BE2C (cell line): ENCODE results near the gene RANBP10.

Experiments used
- DNase-seq: peaks from one replicate; pipeline ENCODE4 v3.0.0-alpha.2; 2020
- H3K27me3 ChIP-seq: fragments of 250-450 bp; sonication (Bioruptor Pico); 2 replicates; pipeline ENCODE4 v1.5.1; 2020; ENCODE audit warnings: mild to moderate bottlenecking
- H3K36me3 ChIP-seq: fragments of 250-450 bp; sonication (Bioruptor Pico); 2 replicates; pipeline ENCODE4 v1.5.1; 2020; ENCODE audit warnings: mild to moderate bottlenecking
- H3K4me1 ChIP-seq: fragments of 250-450 bp; sonication (Bioruptor Pico); 2 replicates; pipeline ENCODE4 v1.5.1; 2020
- H3K4me3 ChIP-seq: 2 replicates; pipeline ENCODE4 v1.5.1; 2011; ENCODE audit warnings: low read depth, low read length
- H3K9me3 ChIP-seq: fragments of 250-450 bp; sonication (Bioruptor Pico); 2 replicates; pipeline ENCODE4 v1.5.1; 2020
- CTCF ChIP-seq: IDR thresholded peaks from 2 replicates; pipeline ENCODE4 v1.5.1; 2012; ENCODE audit warnings: mild to moderate bottlenecking, low read depth, low read length

Gene RANBP10

DNA sequence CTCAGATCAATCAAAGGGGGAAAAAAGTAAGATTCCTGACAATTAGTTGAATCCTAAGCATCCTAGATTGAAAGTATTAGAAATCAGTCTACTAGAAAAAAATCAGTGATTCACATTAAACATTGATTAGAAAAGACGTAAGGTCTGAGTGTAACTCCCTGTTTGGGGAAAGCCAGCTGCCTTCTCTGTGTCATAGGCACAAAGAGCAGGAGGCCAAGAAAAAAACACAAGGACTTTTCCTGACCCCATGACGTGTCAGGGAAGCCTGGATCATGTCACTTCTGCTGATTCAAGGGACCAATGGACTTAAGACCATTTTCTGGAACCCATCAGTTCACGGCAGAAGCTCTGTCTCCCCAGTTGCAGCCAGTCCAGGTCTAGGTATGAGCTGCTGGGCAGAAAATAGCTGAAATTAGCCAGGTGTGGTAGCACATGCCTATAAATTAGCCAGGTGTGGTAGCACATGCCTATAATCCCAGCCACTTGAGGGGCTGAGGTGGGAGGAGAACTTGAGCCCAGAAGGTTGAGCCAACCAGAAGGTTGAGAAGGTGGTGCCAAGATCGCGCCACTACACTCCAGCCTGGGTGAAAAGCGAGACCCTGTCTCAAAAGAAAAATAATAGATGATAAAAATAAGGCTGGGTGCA lies 35.9 kb downstream of the RANBP10 start:
- Histone ChIP-seq H3K9me3 (no peaks in the 10 kb centered on the region), H3K27me3 (no peaks in the 10 kb centered on the region), H3K4me3 (no peak overlapping the region), H3K36me3 (no peaks in the 10 kb centered on the region; the same call in 1 of the 2 replicates), H3K4me1 (no peaks in the 10 kb centered on the region)
- no peak for TF ChIP-seq CTCF
- DNase-seq = no peak

GRCh38 chr16:67767953-67768352 lies 38.4 kb downstream of the RANBP10 start:
- no peak for TF ChIP-seq CTCF
- Histone ChIP-seq H3K4me3 (no peak overlapping the region), H3K36me3 (no peaks in the 10 kb centered on the region; the same call in 1 of the 2 replicates), H3K9me3 (no peaks in the 10 kb centered on the region), H3K4me1 (no peaks in the 10 kb centered on the region), H3K27me3 (no peaks in the 10 kb centered on the region)
- DNase-seq = no peak

DNA sequence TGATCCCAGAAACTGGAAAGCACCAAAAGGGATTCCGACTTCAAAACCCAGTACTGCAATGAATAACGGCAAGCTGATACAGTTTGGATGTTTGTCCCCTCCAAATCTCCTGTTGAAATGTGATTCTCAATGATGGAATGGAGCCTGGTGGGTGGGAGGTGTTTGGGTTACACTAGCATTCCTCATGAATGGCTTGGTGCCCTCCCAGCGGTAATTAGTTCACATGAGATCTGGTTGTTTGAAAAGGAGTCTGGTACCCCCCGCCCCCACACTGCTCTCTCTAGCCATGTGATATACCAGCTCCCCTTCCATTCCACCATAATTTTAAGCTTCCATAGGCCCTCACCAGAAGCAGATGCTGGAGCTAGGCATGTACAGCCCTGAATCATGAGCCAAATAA lies 40.1 kb downstream of the RANBP10 start:
- Histone ChIP-seq H3K27me3 (no peaks in the 10 kb centered on the region), H3K4me1 (no peaks in the 10 kb centered on the region), H3K36me3 (no peaks in the 10 kb centered on the region; the same call in 1 of the 2 replicates), H3K9me3 (no peaks in the 10 kb centered on the region), H3K4me3 (no peak overlapping the region)
- no peak for TF ChIP-seq CTCF
- no peak for DNase-seq

DNA sequence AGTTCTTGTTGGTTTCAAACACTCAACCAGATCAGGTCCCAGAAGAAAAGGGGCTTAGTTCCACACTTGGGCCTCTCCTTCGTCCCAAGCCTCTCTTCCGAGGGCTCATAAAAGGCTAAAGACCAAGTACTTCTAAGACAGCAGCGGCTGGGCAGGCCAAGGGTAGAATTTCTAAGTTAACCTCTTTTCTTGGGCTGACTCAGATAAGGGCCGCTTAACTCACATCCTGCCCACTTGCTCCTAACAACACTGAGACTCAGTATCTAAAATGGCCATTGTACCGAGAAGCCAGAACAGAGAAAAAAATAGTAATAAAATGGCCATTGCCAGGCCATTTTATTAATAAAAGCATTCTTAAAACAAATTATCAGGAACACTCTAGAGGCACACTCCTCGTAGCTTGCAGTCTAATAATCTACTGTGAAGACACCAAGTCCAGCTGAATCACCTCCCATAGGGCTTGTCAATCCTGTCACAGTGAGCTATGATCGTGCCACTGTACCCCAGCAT lies 42.1 kb downstream of the RANBP10 start:
- H3K27me3 ChIP-seq = no peaks in the 10 kb centered on the region
- no peak for DNase-seq
- no peaks in the 10 kb centered on the region for H3K9me3 ChIP-seq
- no peaks in the 10 kb centered on the region; the same call in 1 of the 2 replicates for H3K36me3 ChIP-seq
- no peaks in the 10 kb centered on the region for H3K4me1 ChIP-seq
- H3K4me3 ChIP-seq = no peak overlapping the region
- no peak for TF ChIP-seq CTCF

DNA sequence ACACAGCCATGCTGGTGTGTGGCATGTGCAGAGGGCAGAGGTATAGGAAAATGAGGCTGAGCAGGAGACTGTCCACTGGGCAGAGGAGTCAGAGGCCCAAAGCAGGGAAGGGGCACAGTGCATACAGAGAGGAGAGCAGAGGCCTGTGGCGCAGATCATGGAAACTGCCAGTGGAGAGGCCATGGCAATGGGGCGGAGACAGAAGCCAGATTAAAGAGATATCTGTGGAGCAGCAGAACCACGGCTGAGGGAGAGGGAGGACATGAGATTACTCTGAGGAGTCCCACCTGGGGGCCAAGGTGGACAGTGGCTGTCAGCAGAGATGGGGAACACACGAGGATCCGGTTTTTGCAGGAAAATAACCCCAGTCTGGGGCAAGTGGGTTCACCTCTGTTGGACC lies 43.3 kb downstream of the RANBP10 start:
- H3K36me3 ChIP-seq = no peaks in the 10 kb centered on the region; the same call in 1 of the 2 replicates
- no peaks in the 10 kb centered on the region for H3K9me3 ChIP-seq
- TF ChIP-seq CTCF = no peak
- no peak for DNase-seq
- H3K4me1 ChIP-seq = no peaks in the 10 kb centered on the region
- no peaks in the 10 kb centered on the region for H3K27me3 ChIP-seq
- H3K4me3 ChIP-seq = no peak overlapping the region

- Histone ChIP-seq H3K4me1 (no peaks in the 10 kb centered on the region), H3K4me3 (no peak overlapping the region), H3K27me3 (no peaks in the 10 kb centered on the region), H3K36me3 (no peaks in the 10 kb centered on the region; the same call in 1 of the 2 replicates), H3K9me3 (no peaks in the 10 kb centered on the region)
- DNase-seq = no peak
- no peak for TF ChIP-seq CTCF
Measured at GRCh38 chr16:67762385-67762784, 44.0 kb downstream of the RANBP10 start.
